Measurements from ENCODE around the gene PIP4K2A. TPM values are rescaled to one million over a fixed set of nuclear protein-coding genes. Genes with fewer than 3 reads are reported as not detected.
A peak's percentile ranks its signal among the peaks of the same experiment; 100 is the strongest.

The PIP4K2A gene
- polyA plus RNA-seq, 10 donors = 15.0 to 25.3 (median 21.1) TPM

DNA sequence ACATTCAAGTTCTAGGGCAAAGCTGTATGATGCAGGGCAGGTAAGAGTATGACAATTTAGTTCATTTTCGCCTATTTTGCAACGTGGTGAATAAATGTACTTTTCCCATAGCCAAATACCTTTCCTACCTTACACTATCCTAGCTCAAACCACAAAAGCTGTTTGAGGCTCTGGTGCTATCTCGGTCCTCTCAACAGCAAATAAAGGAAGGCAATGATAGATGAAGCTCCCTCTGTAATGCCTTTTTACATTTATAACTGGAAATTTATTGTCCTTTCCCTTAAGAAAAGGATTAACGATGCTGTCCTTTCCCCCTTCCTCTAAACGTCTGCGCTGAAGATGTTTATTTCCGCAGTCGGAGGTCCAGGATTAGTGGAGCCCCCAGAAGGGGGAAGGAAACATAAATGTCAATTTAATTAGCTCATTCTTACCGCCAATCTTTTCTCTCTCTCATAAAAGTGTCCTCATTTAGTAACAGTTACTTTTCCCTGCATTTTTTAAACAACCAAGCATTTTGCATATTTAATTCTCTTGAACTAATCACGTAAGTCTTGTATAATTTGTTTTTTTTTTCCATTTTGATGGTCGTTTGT lies 114.6 kb downstream of the PIP4K2A start:
- DNase-seq = no peak

DNA sequence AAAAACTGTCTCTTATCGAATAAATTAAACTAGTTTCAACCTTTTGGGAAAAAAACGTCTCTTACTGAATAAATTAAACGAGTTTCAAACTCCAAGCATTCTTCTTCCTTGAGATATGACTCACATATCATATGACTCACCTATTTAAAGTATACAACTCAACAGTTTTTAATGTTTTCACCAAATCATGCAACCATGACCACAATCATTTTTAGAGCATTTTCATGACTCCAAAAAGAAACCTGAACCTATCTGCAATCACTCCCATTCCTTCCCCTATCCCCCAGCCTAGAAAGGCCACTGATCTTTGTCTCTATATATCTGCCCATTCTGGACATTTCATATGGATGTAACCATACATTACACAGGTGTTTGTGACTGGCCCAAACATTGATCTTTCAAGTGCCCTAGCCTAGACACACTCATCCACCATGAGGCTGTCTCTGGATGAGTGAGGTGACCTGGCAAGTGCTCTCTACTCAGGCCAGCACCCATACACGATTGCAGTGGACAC lies 115.3 kb downstream of the PIP4K2A start:
- peak in 1 of 3 donors; percentile 47 for DNase-seq

- DNase-seq = no peak
These were observed 115.9 kb downstream of the PIP4K2A start for GRCh38 chr10:22598478-22598877.

GRCh38 chr10:22597138-22597537 lies 117.2 kb downstream of the PIP4K2A start:
- DNase-seq = peak in 1 of 3 donors; percentile 5

DNA sequence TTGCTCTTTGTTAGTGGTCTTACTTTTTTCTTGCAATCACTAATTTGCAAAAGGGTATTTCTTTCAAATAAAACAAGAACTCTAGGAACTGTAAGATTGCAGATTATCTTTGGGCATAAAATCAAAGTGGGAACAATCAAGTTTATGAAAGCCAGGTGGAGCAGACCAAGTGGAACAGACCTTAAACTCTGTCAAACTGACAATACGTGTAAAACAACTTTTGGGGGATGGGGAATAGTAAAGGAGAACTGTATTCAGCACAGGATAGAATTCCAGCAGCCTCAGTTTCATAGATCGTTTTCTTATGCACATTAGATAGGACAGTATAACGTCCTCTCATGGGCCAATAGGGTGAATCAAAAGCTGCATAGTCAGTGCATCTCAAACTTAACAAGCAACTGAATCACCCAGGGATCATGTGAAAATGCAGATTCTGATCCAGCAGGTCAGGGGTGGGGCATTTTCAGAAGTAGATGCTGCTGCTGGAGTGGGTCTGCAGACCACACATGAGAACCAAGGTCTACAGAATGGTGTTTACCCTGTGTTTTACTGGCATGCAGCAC lies 120.7 kb downstream of the PIP4K2A start:
- no peak for DNase-seq

DNA sequence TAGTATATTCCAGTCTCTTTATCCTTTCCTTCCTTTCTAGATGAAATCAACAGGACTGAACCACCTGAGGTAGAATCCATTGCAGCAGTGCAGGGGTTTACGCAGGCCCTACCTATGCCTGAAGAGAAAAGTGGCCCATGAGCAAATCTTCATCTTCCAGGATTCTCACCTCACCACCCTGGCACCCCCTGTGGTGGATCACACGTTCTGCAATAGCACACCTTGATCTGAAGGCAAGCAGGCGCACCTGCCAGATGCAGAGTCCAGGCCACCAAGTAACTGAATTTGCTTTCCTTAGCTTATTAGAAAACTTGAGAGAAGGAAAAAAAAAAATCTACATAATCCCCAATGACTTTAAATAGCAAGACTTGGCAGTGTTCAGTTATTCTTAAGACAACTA lies 121.4 kb downstream of the PIP4K2A start:
- DNase-seq = no peak

- DNase-seq = no peak
These were observed 124.4 kb downstream of the PIP4K2A start for GRCh38 chr10:22589851-22590514.

- DNase-seq = no peak
These were observed 125.9 kb downstream of the PIP4K2A start for GRCh38 chr10:22588462-22588861.

- no peak for DNase-seq
These were observed 130.7 kb downstream of the PIP4K2A start for GRCh38 chr10:22583683-22584082.

DNA sequence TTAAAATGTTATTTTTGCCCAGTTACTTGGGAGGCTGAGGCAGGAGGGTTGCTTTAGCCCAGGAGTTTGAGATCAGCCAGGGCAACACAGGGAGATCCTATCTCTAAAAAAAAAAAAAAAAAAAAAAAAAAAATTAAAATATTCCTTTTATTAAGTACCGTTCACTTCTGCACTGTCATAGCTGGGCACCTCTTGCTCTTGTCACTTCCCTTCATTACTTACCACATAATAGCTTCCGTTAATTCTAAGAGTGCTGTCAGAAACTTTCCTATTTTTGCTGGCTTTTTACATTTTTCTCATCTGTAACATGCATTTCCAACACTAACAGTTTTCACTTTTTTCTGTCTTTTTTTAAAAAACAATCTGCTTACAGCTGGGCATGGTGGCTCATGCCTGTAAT lies 132.9 kb downstream of the PIP4K2A start:
- no peak for DNase-seq

- DNase-seq = no peak
These were observed 133.7 kb downstream of the PIP4K2A start for GRCh38 chr10:22580711-22581110.

GRCh38 chr10:22579826-22580225 lies 134.6 kb downstream of the PIP4K2A start:
- no peak for DNase-seq

DNA sequence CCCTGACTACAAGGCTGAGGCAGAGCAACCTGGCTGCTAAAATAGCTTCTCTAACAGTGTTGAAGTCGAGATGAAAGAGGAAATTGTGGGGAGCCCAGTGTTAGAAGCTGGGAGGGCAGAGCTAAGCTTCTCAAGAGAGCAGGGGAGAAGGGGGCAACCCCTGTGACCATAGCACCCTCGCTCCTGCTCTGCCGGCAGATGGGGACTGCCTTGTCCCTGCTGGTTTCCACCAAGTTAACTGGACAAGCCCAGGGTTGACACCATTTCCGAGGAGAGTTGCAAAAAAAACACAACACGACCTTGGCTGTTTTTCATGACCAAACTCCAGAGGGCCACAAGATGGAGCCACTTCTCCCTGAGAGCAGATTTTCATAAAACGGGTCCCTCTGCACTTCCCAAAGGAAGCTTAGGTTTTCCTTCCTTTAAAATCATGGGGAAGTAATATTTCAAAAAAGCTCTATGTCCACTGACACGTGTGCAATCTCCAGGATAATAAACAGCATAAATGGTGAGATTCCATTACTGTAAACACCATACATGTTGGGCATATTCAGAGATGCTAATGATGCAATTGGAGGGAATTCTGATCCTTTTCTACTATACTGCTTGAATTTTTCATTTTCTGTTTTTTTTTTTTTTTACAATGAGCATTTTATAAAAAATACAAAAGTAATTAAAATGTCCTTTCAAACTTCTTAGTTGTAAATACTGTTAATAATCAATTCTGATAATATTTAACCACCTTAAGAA lies 140.4 kb downstream of the PIP4K2A start:
- no peak for DNase-seq

- DNase-seq = no peak
These were observed 143.5 kb downstream of the PIP4K2A start for GRCh38 chr10:22570733-22571430.

DNA sequence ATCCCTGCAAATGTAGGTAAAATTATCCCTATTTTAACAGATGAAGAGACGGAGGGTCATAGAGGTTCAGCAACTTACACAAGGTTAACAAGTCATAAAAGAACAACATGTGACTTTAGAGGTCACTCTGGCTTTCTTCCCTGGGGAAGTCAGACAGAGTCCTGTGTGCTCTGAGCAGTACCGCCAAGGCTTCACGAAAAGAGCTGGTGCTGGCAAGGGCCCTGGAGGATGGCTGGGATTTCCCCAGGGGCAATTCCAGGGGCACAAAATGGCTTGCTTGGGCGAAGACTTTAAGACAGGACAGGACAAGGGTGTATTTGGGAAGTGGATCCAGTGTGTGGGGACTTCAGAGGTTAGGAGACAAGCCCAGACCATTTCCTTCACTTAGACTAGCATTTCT lies 144.1 kb downstream of the PIP4K2A start:
- DNase-seq = no peak

- DNase-seq = no peak
These were observed 145.4 kb downstream of the PIP4K2A start for GRCh38 chr10:22568928-22569327.

GRCh38 chr10:22564060-22564459 lies 150.3 kb downstream of the PIP4K2A start:
- DNase-seq = no peak

GRCh38 chr10:22561909-22562308 lies 152.5 kb downstream of the PIP4K2A start:
- no peak for DNase-seq

- no peak for DNase-seq
These were observed 153.5 kb downstream of the PIP4K2A start for GRCh38 chr10:22560913-22561239.

- DNase-seq = no peak
These were observed 154.1 kb downstream of the PIP4K2A start for GRCh38 chr10:22560096-22560912.

DNA sequence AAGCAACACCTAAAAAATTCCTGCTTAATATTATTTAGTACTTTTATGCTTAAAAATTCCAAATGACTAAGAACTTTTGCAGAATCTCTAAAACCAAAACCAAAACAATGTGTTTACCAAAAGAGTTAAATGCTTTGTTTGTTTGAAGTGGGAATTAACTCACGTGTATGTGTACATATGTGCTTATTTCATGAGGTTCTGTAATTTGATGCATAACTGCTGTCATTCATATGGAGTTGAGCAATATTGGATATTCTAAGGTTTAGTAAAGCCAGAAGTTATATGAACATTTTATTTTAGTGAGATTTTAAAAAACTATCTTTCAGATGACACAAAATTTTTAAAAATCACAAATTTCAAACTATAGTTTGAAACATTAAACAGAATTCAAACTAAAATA lies 157.1 kb downstream of the PIP4K2A start:
- DNase-seq = no peak
